ENCODE data around the gene SYNE1.
"Not testable (repeated sequence)": the region's sequence is repeated elsewhere in the genome, so short reads cannot be mapped to it uniquely, and the experiment has no call there.

DNA sequence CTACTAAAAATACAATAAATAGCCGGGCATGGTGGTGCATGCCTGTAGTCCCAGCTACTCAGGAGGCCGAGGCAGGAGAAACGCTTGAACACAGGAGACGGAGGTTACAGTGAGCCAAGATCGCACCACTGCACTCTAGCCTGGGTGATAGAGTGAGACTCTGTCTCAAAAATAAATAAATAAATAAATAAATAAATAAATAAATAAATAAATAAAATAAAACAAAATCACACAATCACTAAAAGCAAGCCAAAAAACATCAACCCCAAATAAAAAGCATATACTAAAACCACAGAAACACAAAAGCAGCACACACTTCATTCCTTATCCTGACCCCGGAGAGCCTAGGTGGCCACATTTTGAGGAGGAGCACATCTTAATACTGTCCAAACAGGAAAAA, 498.8 kb downstream of the SYNE1 start:
- TF ChIP-seq, protein P1, sequence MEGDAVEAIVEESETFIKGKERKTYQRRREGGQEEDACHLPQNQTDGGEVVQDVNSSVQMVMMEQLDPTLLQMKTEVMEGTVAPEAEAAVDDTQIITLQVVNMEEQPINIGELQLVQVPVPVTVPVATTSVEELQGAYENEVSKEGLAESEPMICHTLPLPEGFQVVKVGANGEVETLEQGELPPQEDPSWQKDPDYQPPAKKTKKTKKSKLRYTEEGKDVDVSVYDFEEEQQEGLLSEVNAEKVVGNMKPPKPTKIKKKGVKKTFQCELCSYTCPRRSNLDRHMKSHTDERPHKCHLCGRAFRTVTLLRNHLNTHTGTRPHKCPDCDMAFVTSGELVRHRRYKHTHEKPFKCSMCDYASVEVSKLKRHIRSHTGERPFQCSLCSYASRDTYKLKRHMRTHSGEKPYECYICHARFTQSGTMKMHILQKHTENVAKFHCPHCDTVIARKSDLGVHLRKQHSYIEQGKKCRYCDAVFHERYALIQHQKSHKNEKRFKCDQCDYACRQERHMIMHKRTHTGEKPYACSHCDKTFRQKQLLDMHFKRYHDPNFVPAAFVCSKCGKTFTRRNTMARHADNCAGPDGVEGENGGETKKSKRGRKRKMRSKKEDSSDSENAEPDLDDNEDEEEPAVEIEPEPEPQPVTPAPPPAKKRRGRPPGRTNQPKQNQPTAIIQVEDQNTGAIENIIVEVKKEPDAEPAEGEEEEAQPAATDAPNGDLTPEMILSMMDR (IDR thresholded peaks at IDR 0.05), result not testable (repeated sequence)
- TF ChIP-seq POLR2A (IDR thresholded peaks at IDR 0.05), result not testable (repeated sequence)
